ENCODE measurements around the gene RFNG. TPM values are rescaled to one million over a fixed set of nuclear protein-coding genes. Genes with fewer than 3 reads are reported as not detected.

The RFNG gene
- total and polyA plus RNA-seq, 2 of the 13 experiments (the other 11 are each of a cell fraction or from before 2014, with no cell fraction given) = 61.4 to 64.0 TPM

DNA sequence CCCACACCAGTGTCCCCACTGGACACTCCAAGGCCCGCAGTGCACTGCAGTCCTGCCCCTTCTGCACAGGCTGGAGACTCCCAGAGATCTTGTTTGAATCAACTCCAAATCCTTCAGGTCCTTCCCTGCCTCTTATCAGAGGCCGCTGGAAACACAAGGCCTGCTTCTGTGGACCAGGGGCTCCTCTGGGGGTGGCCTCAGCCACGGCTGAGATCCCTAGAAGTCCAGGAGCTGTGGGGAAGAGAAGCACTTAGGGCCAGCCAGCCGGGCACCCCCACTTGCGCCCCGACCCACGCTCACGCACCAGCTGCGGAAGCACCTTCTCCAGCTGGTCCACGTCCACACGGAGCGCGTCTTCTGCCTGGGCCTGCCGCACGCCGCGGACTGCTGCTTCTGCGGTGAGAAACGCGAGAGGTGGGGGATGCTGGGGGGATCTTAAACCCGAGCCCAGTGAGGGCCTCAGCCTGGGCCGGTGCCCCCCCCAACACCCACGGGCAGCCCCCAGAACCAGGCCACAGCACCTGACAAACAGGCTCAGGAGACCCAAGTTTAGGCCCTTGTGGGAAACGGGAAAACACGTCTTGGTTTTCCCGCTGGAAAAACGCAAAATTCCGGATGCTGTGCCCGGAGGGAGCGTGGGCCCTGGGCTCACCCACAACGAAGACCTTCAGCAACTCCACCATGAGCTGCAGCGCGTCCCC, 32.5 kb downstream of the RFNG start (continued):
- TF ChIP-seq, protein P1, sequence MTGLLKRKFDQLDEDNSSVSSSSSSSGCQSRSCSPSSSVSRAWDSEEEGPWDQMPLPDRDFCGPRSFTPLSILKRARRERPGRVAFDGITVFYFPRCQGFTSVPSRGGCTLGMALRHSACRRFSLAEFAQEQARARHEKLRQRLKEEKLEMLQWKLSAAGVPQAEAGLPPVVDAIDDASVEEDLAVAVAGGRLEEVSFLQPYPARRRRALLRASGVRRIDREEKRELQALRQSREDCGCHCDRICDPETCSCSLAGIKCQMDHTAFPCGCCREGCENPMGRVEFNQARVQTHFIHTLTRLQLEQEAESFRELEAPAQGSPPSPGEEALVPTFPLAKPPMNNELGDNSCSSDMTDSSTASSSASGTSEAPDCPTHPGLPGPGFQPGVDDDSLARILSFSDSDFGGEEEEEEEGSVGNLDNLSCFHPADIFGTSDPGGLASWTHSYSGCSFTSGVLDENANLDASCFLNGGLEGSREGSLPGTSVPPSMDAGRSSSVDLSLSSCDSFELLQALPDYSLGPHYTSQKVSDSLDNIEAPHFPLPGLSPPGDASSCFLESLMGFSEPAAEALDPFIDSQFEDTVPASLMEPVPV (CRISPR knock-in tag; IDR thresholded peaks at IDR 0.05) = peak; percentile 38; the same call in 1 of the 2 replicates
- TF ChIP-seq TOPORS (CRISPR knock-in tag; IDR thresholded peaks at IDR 0.05) (peak; percentile 20; the same call in 1 of the 2 replicates), KDM6A (CRISPR knock-in tag; IDR thresholded peaks at IDR 0.05; ENCODE audit: low read depth) (no peak), HOXA9 (CRISPR knock-in tag; IDR thresholded peaks at IDR 0.05; ENCODE audit: borderline replicate concordance) (no peak), ARHGAP35 (CRISPR knock-in tag; IDR thresholded peaks at IDR 0.05; ENCODE audit: borderline replicate concordance) (0 out of 2 replicates have a peak, but pooled peaks have one; percentile 48), SP1 (IDR thresholded peaks at IDR 0.05) (no peak), SP1 (CRISPR knock-in tag; IDR thresholded peaks at IDR 0.05) (no peak), ZNF792 (CRISPR knock-in tag; IDR thresholded peaks at IDR 0.05) (no peak), AGO2 (optimal IDR thresholded peaks at IDR 0.05; ENCODE audit: low read depth, low read length) (peak; percentile 100), ZSCAN9 (CRISPR knock-in tag; IDR thresholded peaks at IDR 0.05; ENCODE audit: borderline replicate concordance) (no peak), POLR2G (IDR thresholded peaks at IDR 0.05; ENCODE audit: low read depth, low read length) (peak; percentile 60), ZNF567 (CRISPR knock-in tag; IDR thresholded peaks at IDR 0.05; ENCODE audit: borderline replicate concordance) (no peak), GATAD2A (CRISPR knock-in tag; IDR thresholded peaks at IDR 0.05) (no peak), SRF (IDR thresholded peaks at IDR 0.05; ENCODE audit: low read depth, low read length) (no peak), KLF11 (CRISPR knock-in tag; IDR thresholded peaks at IDR 0.05) (no peak), ZMYM4 (CRISPR knock-in tag; IDR thresholded peaks at IDR 0.05) (no peak), PHF5A (CRISPR knock-in tag; IDR thresholded peaks at IDR 0.05; ENCODE audit: low read depth, unreplicated experiment) (no peak), MYNN (CRISPR knock-in tag; IDR thresholded peaks at IDR 0.05; ENCODE audit: low read depth) (no peak), ZBTB42 (CRISPR knock-in tag; IDR thresholded peaks at IDR 0.05) (no peak)
- TF ChIP-seq, protein P2, sequence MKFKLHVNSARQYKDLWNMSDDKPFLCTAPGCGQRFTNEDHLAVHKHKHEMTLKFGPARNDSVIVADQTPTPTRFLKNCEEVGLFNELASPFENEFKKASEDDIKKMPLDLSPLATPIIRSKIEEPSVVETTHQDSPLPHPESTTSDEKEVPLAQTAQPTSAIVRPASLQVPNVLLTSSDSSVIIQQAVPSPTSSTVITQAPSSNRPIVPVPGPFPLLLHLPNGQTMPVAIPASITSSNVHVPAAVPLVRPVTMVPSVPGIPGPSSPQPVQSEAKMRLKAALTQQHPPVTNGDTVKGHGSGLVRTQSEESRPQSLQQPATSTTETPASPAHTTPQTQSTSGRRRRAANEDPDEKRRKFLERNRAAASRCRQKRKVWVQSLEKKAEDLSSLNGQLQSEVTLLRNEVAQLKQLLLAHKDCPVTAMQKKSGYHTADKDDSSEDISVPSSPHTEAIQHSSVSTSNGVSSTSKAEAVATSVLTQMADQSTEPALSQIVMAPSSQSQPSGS (CRISPR knock-in tag; IDR thresholded peaks at IDR 0.05) = no peak
- TF ChIP-seq, protein P3, sequence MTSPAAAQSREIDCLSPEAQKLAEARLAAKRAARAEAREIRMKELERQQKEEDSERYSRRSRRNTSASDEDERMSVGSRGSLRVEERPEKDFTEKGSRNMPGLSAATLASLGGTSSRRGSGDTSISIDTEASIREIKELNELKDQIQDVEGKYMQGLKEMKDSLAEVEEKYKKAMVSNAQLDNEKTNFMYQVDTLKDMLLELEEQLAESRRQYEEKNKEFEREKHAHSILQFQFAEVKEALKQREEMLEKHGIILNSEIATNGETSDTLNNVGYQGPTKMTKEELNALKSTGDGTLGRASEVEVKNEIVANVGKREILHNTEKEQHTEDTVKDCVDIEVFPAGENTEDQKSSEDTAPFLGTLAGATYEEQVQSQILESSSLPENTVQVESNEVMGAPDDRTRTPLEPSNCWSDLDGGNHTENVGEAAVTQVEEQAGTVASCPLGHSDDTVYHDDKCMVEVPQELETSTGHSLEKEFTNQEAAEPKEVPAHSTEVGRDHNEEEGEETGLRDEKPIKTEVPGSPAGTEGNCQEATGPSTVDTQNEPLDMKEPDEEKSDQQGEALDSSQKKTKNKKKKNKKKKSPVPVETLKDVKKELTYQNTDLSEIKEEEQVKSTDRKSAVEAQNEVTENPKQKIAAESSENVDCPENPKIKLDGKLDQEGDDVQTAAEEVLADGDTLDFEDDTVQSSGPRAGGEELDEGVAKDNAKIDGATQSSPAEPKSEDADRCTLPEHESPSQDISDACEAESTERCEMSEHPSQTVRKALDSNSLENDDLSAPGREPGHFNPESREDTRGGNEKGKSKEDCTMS (CRISPR knock-in tag; conservative IDR thresholded peaks at IDR 0.05) = no peak
- TF ChIP-seq, protein P4, sequence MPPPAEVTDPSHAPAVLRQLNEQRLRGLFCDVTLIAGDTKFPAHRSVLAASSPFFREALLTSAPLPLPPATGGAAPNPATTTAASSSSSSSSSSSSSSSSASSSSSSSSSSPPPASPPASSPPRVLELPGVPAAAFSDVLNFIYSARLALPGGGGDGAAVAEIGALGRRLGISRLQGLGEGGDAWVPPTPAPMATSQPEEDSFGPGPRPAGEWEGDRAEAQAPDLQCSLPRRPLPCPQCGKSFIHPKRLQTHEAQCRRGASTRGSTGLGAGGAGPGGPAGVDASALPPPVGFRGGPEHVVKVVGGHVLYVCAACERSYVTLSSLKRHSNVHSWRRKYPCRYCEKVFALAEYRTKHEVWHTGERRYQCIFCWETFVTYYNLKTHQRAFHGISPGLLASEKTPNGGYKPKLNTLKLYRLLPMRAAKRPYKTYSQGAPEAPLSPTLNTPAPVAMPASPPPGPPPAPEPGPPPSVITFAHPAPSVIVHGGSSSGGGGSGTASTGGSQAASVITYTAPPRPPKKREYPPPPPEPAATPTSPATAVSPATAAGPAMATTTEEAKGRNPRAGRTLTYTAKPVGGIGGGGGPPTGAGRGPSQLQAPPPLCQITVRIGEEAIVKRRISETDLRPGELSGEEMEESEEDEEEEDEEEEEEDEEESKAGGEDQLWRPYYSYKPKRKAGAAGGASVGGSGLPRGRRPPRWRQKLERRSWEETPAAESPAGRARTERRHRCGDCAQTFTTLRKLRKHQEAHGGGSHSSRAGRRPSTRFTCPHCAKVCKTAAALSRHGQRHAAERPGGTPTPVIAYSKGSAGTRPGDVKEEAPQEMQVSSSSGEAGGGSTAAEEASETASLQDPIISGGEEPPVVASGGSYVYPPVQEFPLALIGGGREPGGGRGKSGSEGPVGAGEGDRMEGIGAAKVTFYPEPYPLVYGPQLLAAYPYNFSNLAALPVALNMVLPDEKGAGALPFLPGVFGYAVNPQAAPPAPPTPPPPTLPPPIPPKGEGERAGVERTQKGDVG (CRISPR knock-in tag; IDR thresholded peaks at IDR 0.05; ENCODE audit: borderline replicate concordance) = peak; percentile 55
